IMR-90 (cell line): ENCODE results near the gene USP14. TPM values are rescaled to one million over a fixed set of nuclear protein-coding genes. Genes with fewer than 3 reads are reported as not detected.

Source experiments
- ATAC-seq: fragments of 200-7000 bp; cut with Tn5 transposase; 2 replicates; pipeline ENCODE4 v1.9.1; 2020; ENCODE audit warnings: low read depth, mild to moderate bottlenecking, moderate library complexity
- Bru-seq: library from RNA; stranded (reverse); fragments of 400-500 nt; gene quantifications from one replicate; lab custom pipeline; 2021; lab: Mats Ljungman, UMichigan
- BruChase-seq, 2 experiments: library from RNA; stranded (reverse); fragments of 400-500 nt; gene quantifications; one replicate each; lab custom pipeline; 2021; lab: Mats Ljungman, UMichigan
- BruUV-seq: library from RNA; stranded (reverse); fragments of 400-500 nt; replicated peaks from 2 replicates; lab custom pipeline; 2021; lab: Mats Ljungman, UMichigan
- CTCF ChIA-PET: fragments of 300-600 bp; formaldehyde crosslinking; extraction: SDS; loops from one replicate; lab custom pipeline; 2021; ENCODE audit warnings: antibody characterized with exemption; lab: Yijun Ruan, JAX
- POLR2A ChIA-PET: fragments of 300-600 bp; sonication (Branson Sonifier 250); formaldehyde crosslinking; loops from one replicate; lab custom pipeline; 2022; ENCODE audit warnings: antibody characterized with exemption; ENCODE audit not compliant: unreplicated experiment; lab: Charles Lee
- DNase-seq: peaks from one replicate; pipeline ENCODE4 v3.0.0; 2013
- H2AFZ ChIP-seq: replicated peaks from 2 replicates; pipeline ENCODE3; 2013; ENCODE audit warnings: low read length, mild to moderate bottlenecking; ENCODE audit not compliant: poor library complexity
- H2AK5ac ChIP-seq: 2 replicates; pipeline ENCODE4 v1.6.1; 2013; ENCODE audit warnings: low read depth, low read length, inconsistent platforms
- H2AK9ac ChIP-seq: replicated peaks from 2 replicates; pipeline ENCODE3; 2013; ENCODE audit warnings: mild to moderate bottlenecking, low read depth, low read length, moderate library complexity; ENCODE audit not compliant: poor library complexity
- H2BK120ac ChIP-seq: 2 replicates; pipeline ENCODE4 v1.6.1; 2013; ENCODE audit warnings: low read depth, low read length, inconsistent platforms
- H2BK15ac ChIP-seq: 3 replicates; pipeline ENCODE4 v1.6.1; 2013; ENCODE audit warnings: low read depth, low read length, inconsistent platforms
- H2BK20ac ChIP-seq: 2 replicates; pipeline ENCODE4 v1.6.1; 2013; ENCODE audit warnings: low read depth, mild to moderate bottlenecking, inconsistent platforms, low read length, moderate library complexity
- H2BK5ac ChIP-seq: 2 replicates; pipeline ENCODE4 v1.6.1; 2013; ENCODE audit warnings: mild to moderate bottlenecking, low read depth, low read length, inconsistent platforms; ENCODE audit not compliant: poor library complexity, severe bottlenecking
- H3K14ac ChIP-seq: replicated peaks from 2 replicates; pipeline ENCODE4 v1.6.1; 2013; ENCODE audit warnings: low read depth, low read length, inconsistent platforms
- H3K18ac ChIP-seq: 2 replicates; pipeline ENCODE4 v1.6.1; 2013; ENCODE audit warnings: low read depth, low read length, control low read depth
- H3K23ac ChIP-seq: 2 replicates; pipeline ENCODE4 v1.6.1; 2013; ENCODE audit warnings: low read depth, low read length, inconsistent platforms
- H3K27ac ChIP-seq: 2 replicates; pipeline ENCODE4 v1.5.1; 2013; ENCODE audit warnings: mild to moderate bottlenecking, control low read depth, low read length; ENCODE audit not compliant: insufficient read depth
- H3K27me3 ChIP-seq: 2 replicates; pipeline ENCODE4 v1.6.1; 2013; ENCODE audit warnings: low read length; ENCODE audit not compliant: control insufficient read depth, insufficient read depth
- H3K36me3 ChIP-seq: 2 replicates; pipeline ENCODE4 v1.6.1; 2013; ENCODE audit warnings: low read length, mixed read lengths; ENCODE audit not compliant: control insufficient read depth, insufficient read depth
- H3K4ac ChIP-seq: 2 replicates; pipeline ENCODE4 v1.6.1; 2013; ENCODE audit warnings: low read depth, low read length, inconsistent platforms
- H3K4me1 ChIP-seq: 2 replicates; pipeline ENCODE4 v1.6.1; 2013; ENCODE audit warnings: low read length, mixed read lengths; ENCODE audit not compliant: control insufficient read depth, insufficient read depth
- H3K4me2 ChIP-seq: 2 replicates; pipeline ENCODE4 v1.6.1; 2013; ENCODE audit warnings: low read depth, mild to moderate bottlenecking, control low read depth, low read length, moderate library complexity
- H3K4me3 ChIP-seq: 2 replicates; pipeline ENCODE4 v1.5.1; 2013; ENCODE audit warnings: low read depth, mild to moderate bottlenecking, control low read depth, low read length, moderate library complexity; ENCODE audit not compliant: insufficient read depth
- H3K56ac ChIP-seq: 2 replicates; pipeline ENCODE4 v1.6.1; 2013; ENCODE audit warnings: low read length, inconsistent platforms; ENCODE audit not compliant: insufficient read depth; ENCODE audit errors: extremely low read depth
- H3K79me1 ChIP-seq, 2 experiments: 2 replicates each; pipeline ENCODE4 v1.6.1; 2013; ENCODE audit warnings: low read length in 2 of 2, inconsistent platforms in 1 of 2, low read depth in 1 of 2
- H3K9ac ChIP-seq: 2 replicates; pipeline ENCODE4 v1.6.1; 2013; ENCODE audit warnings: low read depth, low read length, control low read depth
- H3K9me1 ChIP-seq: 2 replicates; pipeline ENCODE4 v1.6.1; 2013; ENCODE audit warnings: low read length, inconsistent platforms; ENCODE audit not compliant: insufficient read depth
- H3K9me3 ChIP-seq: 2 replicates; pipeline ENCODE4 v1.6.1; 2013; ENCODE audit warnings: low read length; ENCODE audit not compliant: control insufficient read depth, insufficient read depth
- H4K20me1 ChIP-seq: 2 replicates; pipeline ENCODE4 v1.6.1; 2013; ENCODE audit warnings: low read length, inconsistent platforms; ENCODE audit not compliant: insufficient read depth
- H4K5ac ChIP-seq: 2 replicates; pipeline ENCODE4 v1.6.1; 2013; ENCODE audit warnings: mild to moderate bottlenecking, low read depth, low read length, control low read depth
- H4K8ac ChIP-seq, 2 experiments: 2 replicates each; pipeline ENCODE4 v1.6.1; 2013; ENCODE audit warnings: low read depth in 2 of 2, low read length in 2 of 2, control low read depth in 1 of 2, inconsistent platforms in 1 of 2
- H4K91ac ChIP-seq: 2 replicates; pipeline ENCODE4 v1.6.1; 2013; ENCODE audit warnings: low read depth, low read length, inconsistent platforms; ENCODE audit not compliant: insufficient read depth
- BHLHE40 ChIP-seq: fragments of 150-350 bp; IDR thresholded peaks from 2 replicates; pipeline ENCODE4 v1.6.1; 2016; ENCODE audit warnings: mild to moderate bottlenecking, low read depth, low read length
- CEBPB ChIP-seq: IDR thresholded peaks from 2 replicates; pipeline ENCODE4 v1.6.1; 2012; ENCODE audit warnings: low read depth, low read length, improper control_type of control experiment
- CHD1 ChIP-seq: IDR thresholded peaks from 2 replicates; pipeline ENCODE4 v1.6.1; 2012; ENCODE audit warnings: low read depth, low read length, improper control_type of control experiment
- CTCF ChIP-seq: conservative IDR thresholded peaks from 2 replicates; pipeline ENCODE4 v1.5.1; 2012; ENCODE audit warnings: mild to moderate bottlenecking, low read depth, low read length, improper control_type of control experiment
- ELK1 ChIP-seq: fragments of 150-350 bp; IDR thresholded peaks from 2 replicates; pipeline ENCODE4 v1.6.1; 2016; ENCODE audit warnings: low read depth, mild to moderate bottlenecking, low read length, moderate library complexity, borderline replicate concordance
- FOS ChIP-seq: fragments of 150-350 bp; IDR thresholded peaks from 2 replicates; pipeline ENCODE4 v1.6.1; 2016; ENCODE audit warnings: low read depth, low read length
- MAZ ChIP-seq: IDR thresholded peaks from 2 replicates; pipeline ENCODE4 v1.6.1; 2012; ENCODE audit warnings: low read depth, mild to moderate bottlenecking, low read length, improper control_type of control experiment, moderate library complexity, borderline replicate concordance
- MXI1 ChIP-seq: IDR thresholded peaks from 2 replicates; pipeline ENCODE4 v1.6.1; 2012; ENCODE audit warnings: low read depth, mild to moderate bottlenecking, low read length, moderate library complexity, borderline replicate concordance
- POLR2A ChIP-seq: IDR thresholded peaks from 2 replicates; pipeline ENCODE4 v1.6.1; 2012; ENCODE audit warnings: mild to moderate bottlenecking, low read depth, low read length
- WGBS, 2 experiments: methylation state at CpG; one replicate each; pipeline versions ENCODE4 v1.1.5 to v1.1.7; 2013; ENCODE audit warnings: missing lambda C conversion rate in 2 of 2; ENCODE audit not compliant: insufficient read length in 1 of 2; ENCODE audit errors: extremely low coverage in 2 of 2; 5-methylcytosine and 5-hydroxymethylcytosine counted together
- dilution Hi-C: fragments of 300-500 bp; cut with HindIII; formaldehyde crosslinking; loops from one replicate; pipeline ENCODE4 v1.14.3; 2018; ENCODE audit warnings: low sequenced_read_pairs; ENCODE audit not compliant: unreplicated experiment
- in situ Hi-C: fragments of 300-500 bp; cut with MboI; formaldehyde crosslinking; loops from 3 replicates; pipeline ENCODE4 v1.14.3; 2019; ENCODE audit warnings: low sequenced_read_pairs, inconsistent platforms, mixed read lengths
- intact Hi-C: fragments of 100-400 bp; cut with micrococcal nuclease; formaldehyde crosslinking; loops from 2 replicates; pipeline ENCODE4 v1.10.0; 2022
- long read RNA-seq: library from polyadenylated mRNA; unstranded; transcript quantifications from one replicate; pipeline ENCODE4 v2.0.0, GENCODE V29; 2021; ENCODE audit not compliant: unreplicated experiment
- polyA plus RNA-seq, 3 experiments: library from polyadenylated mRNA; depleted of rRNA; stranded (reverse); fragments of >200 nt; gene quantifications; 2 replicates each; pipeline ENCODE4 v1.2.3, GENCODE V29; 2012; ENCODE audit warnings: low replicate concordance in 1 of 3
- total RNA-seq: library from RNA; depleted of rRNA; stranded (reverse); fragments of >200 nt; gene quantifications from 2 replicates; pipeline ENCODE4 v1.2.3, GENCODE V29; 2012; rRNA removed
- TF ChIP-seq, protein P1 (sequence below): fragments of 150-350 bp; IDR thresholded peaks from 2 replicates; pipeline ENCODE4 v1.6.1; 2017; ENCODE audit warnings: mild to moderate bottlenecking, antibody characterized with exemption, low read length, low read depth

The USP14 gene
- total RNA-seq (11.5 and 25.8 TPM in 2 replicates), polyA plus RNA-seq (2012; rRNA removed) (26.7 and 32.4 TPM in 2 replicates), Bru-seq, nascent RNA (percentile 90 among the genes with signal in this experiment), BruChase-seq, experiment 1, labeled RNA remaining after a 6-hour chase (percentile 89 among the genes with signal in this experiment), BruChase-seq, experiment 2, labeled RNA remaining after a 2-hour chase (percentile 89 among the genes with signal in this experiment)
- polyA plus RNA-seq (2012; cell fraction: cytosol; rRNA removed): 5.0 and 6.3 TPM in 2 replicates
- polyA plus RNA-seq (2012; cell fraction: nucleus; rRNA removed; ENCODE audit: low replicate concordance): 4.2 and 22.0 TPM in 2 replicates
- long read RNA-seq, full-length matches to known transcripts: 155 of 174 reads
- long read RNA-seq, partial matches to known transcripts: 5 of 174 reads
- long read RNA-seq, other reads (novel, unspliced or antisense): 14 of 174 reads

DNA sequence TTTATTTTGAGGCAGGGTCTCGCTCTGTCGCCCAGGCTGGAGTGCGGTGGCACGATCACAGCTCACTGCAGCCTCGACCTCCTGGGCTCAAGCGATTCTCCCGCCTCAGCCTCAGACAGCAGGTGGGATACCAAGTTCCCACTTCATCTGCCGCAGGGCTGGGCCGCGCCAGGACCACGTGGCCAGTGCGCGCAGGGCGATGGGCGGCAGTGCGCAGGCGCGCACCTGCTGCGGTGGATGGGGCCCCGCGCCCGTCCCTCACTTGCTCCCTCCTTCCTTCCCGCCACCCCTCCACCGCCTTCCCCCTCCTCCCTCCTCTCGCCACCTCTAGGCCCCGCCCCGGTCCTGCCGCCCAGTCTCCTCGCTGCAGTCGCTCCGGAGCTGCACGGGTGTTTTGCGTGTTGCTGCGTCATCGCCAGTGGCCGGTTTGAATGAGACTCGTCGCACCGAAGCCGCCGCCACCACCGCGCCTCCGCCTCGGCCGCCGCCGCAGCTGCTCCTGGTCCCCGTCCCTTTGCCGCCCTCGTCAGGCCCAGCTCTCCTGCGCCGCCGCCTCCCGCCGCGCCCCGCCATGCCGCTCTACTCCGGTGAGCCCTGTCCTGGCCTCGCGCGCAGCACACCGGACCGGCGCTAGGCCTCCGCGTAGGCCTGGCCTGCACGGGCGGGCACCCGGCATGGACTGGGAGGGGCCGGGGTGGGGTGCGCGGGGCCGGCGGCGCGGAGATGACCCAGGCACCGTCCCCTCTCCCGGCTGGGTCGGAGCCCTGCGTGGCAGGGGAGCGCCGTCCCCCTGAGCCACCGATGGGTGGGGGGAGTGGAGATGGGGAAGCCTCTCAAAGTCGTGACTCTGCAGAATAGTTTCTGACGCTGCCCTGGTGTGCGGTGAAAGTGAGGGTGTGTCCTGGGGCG, at the start of gene USP14:
Gene USP14, plus strand, starts transcription at position 430 of the 909 bp plus-strand sequence. Its CDS starts 142 bp downstream, at position 572.
- no TSS peak for BruUV-seq
- Histone ChIP-seq H3K4me2 (peak within 1 kb of the TSS; percentile 96), H3K79me1 (peaks cover 0 to 18% of the 10 kb centered on the region in 2 experiments; a peak in 2 of 4 replicates), H3K9ac (peak within 1 kb of the TSS; percentile 91), H3K27me3 (no peaks in the 10 kb centered on the region), H3K9me1 (no peaks in the 10 kb centered on the region), H4K91ac (peak within 1 kb of the TSS; percentile 54), H4K8ac (peak within 1 kb of the TSS; percentile 91), H3K18ac (no peak within 1 kb of the TSS), H3K4ac (peak within 1 kb of the TSS; percentile 85), H3K4me3 (peak within 1 kb of the TSS; percentile 90), H3K27ac (peak within 1 kb of the TSS; percentile 67), H2BK20ac (no peak within 1 kb of the TSS), H4K20me1 (peaks cover 20% of the 10 kb centered on the region), H2BK120ac (no peak within 1 kb of the TSS), H2AFZ (peak within 1 kb of the TSS; percentile 98), H3K9me3 (no peaks in the 10 kb centered on the region), H3K56ac (peak within 1 kb of the TSS; percentile 54), H3K23ac (peak within 1 kb of the TSS; percentile 83), H3K14ac (peak within 1 kb of the TSS; percentile 84), H3K4me1 (no peaks in the 10 kb centered on the region), H2AK9ac (peak within 1 kb of the TSS; percentile 95), H2BK5ac (peak within 1 kb of the TSS; percentile 61), H3K36me3 (peaks cover 2% of the 10 kb centered on the region; the same call in 1 of the 2 replicates), H4K5ac (peak within 1 kb of the TSS; percentile 37), H2AK5ac (peak within 1 kb of the TSS; percentile 45), H2BK15ac (no peak within 1 kb of the TSS)
- intact Hi-C loops: no loop called here
- dilution Hi-C loops: no loop called here
- POLR2A ChIA-PET: interaction anchor here (0.6 to 0.7 kb wide), 2 partner anchors 11 to 351 kb away, joined by 4 to 6 read pairs; no protein-coding TSS in a partner anchor
- WGBS, 2 experiments: 1% methylated on average over 17 of the region's 89 CpGs; no CpG with 5 or more reads in 1 of the 2 experiments
- peak; percentile 96 for DNase-seq
- in situ Hi-C loops: no loop called here
- peak; percentile 97 for ATAC-seq
- CTCF ChIA-PET: no interaction called here
- TF ChIP-seq MXI1 (peak; percentile 64; the same call in 1 of the 2 replicates), FOS (0 out of 2 replicates have a peak, but pooled peaks have one; percentile 10), CEBPB (no peak), BHLHE40 (peak; percentile 89), MAZ (peak; percentile 90; the same call in 1 of the 2 replicates), CTCF (no peak), ELK1 (no peak), CHD1 (0 out of 2 replicates have a peak, but pooled peaks have one; percentile 44), POLR2A (peak; percentile 85)
- TF ChIP-seq, protein P1, sequence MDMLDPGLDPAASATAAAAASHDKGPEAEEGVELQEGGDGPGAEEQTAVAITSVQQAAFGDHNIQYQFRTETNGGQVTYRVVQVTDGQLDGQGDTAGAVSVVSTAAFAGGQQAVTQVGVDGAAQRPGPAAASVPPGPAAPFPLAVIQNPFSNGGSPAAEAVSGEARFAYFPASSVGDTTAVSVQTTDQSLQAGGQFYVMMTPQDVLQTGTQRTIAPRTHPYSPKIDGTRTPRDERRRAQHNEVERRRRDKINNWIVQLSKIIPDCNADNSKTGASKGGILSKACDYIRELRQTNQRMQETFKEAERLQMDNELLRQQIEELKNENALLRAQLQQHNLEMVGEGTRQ: peak; percentile 90
